Stimulated activated CD4-positive, alpha-beta T cell treated with anti-CD3 and anti-CD28 coated beads, Interleukin-12 subunit alpha, Interleukin-12 subunit beta, amount 100 ng/mL, for 24 hours (primary cell): ENCODE measurements around the gene TACSTD2.
"Not testable (repeated sequence)": the region's sequence is repeated elsewhere in the genome, so short reads cannot be mapped to it uniquely, and the experiment has no call there.

ENCODE experiments used
- DNase-seq, 2 experiments: peaks; one replicate each; pipeline ENCODE4 v3.0.0-alpha.2; 2020; ENCODE audit warnings: low read depth in 2 of 2

Gene TACSTD2

GRCh38 chr1:58576727-58577653 is at the start of gene TACSTD2:
Gene TACSTD2 (minus strand): TSS chr1:58577252. CDS start chr1:58577156, 96 bp downstream.
- DNase-seq: no peak

GRCh38 chr1:58626293-58626692 is 49.2 kb upstream of the TACSTD2 start:
- DNase-seq: no peak

DNA sequence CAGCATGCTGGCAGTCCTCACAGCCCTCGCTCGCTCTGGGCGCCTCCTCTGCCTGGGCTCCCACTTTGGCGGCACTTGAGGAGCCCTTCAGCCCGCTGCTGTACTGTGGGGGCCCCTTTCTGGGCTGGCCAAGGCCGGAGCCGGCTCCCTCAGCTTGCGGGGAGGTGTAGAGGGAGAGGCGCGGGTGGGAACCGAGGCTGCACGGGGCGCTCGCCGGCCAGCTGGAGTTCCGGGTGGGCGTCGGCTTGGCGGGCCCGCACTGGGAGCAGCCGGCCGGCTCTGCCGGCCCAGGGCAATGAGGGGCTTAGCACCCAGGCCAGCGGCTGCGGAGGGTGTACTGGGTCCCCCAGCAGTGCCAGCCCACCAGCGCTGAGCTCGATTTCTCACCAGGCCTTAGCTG is 46.2 kb upstream of the TACSTD2 start:
- DNase-seq: not testable (repeated sequence)

GRCh38 chr1:58622571-58622970 is 45.5 kb upstream of the TACSTD2 start:
- no peak for DNase-seq

DNA sequence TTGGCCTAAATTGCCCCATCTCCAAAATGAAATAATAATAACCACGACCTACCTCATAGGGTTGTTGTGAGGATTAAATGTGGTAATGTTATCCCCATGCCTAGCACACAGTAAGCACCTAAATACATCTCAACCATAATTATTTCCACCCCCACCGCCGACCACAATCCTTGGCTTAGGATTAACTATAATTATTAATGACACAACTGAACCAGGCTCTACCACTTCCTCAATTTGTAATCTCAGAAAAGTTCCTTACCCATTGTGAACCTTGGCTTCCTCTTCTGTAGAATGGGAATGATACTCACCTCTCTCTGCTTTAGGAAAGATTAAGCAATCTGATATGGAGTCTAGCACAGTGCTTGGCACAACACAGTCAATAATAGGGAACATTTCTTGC is 44.3 kb upstream of the TACSTD2 start:
- DNase-seq: no peak

DNA sequence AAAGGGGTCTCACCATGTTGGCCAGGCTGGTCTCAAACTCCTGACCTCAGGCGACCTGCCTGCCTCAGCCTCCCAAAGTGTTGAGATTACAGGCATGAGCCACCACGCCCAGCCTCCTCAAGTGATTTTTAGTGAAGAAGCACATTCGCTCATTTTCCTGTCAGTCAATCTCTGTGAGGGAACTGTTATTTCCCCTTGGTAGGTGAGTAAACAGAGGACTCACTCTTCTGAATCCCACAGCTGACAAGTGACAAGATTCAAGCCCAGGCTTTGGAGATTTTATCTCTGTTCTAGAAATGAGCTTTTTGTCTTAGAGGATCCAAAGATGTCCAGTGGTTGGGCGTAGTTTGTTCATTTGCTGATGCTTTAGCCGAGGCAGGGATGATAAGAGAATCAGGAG is 43.9 kb upstream of the TACSTD2 start:
- no peak for DNase-seq

DNA sequence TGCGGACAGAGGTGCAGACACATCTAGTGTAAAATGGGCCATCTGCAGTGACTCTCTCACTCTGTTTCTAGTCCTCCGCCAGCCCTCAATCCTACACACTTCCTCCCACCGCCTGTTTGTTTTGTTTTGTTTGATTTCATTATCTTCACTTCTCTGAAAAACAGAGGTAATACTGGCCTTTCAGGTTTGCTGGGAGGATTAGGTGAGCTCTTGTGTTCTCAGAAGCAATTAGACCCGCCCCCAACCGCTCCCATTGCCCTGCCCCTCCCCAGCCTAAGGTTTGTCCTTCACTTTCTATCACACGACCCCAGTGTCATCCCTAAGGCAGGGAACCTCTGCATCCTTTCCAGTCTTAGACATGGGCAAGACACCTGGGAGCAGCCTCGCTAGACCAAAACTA is 43.2 kb upstream of the TACSTD2 start:
- DNase-seq: no peak

DNA sequence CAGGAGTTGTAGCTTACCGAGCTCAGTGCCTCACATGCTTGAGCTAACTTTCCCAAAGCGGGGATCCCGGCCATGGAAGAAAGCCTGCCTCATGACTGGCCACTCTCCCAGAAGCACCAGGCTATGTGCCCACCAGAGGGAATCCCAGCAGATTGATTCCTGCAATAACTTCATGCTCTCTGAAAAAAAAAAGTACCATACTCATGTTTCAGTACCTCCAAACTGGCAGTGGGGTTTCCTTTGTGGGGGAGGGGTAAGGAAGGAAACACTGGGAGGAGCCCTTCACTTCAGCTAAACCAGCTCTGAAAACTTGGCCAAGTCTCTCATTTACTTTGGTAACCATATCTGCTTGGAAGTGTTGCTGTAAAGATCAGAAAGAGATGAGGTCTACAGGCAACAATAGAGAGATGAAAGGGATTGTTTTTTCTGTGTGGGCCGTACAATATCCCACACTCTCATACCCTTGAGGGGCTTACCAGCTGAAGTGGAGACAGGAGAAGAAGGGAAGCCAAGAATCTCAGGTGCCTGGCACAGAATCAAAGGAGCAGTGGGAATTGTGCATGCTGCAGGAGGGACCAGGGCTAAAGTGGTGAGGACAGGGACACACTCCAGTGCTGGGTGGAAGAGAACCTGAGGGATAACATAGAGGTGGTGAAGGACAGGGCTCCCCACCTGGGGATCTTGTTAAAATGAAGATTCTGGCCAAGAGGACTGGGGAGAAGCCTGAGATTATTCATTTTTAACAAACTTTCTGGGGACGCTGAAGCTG is 42.4 kb upstream of the TACSTD2 start:
- no peak for DNase-seq

- DNase-seq: no peak
Measured at GRCh38 chr1:58618303-58618702, 41.3 kb upstream of the TACSTD2 start.

DNA sequence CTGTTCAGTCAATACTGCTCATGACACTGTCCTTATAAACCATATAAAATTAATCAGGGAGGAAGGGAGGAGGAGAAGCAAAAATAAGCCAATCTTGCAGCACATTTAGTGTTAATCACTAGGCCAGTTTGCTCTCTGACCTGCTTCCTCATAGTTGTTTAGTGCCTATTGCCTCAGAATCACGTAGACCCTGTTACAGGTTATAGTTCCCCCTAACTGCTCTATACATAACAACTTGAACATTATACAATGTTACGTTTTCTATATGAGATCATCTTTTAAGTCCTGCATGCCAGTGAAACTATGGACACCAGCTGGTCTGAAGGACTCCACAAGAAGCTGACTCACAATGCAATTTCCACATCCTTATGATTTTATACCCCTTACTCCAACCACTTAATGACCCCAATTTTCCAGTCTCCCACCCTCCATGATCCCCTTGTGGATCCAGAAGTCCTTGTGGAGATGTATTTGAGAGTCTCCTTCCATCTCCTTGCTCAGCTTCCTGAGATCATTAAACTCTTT is 34.9 kb upstream of the TACSTD2 start:
- DNase-seq: no peak

GRCh38 chr1:58608945-58609344 is 31.9 kb upstream of the TACSTD2 start:
- no peak for DNase-seq

GRCh38 chr1:58608297-58608696 is 31.2 kb upstream of the TACSTD2 start:
- DNase-seq: no peak

DNA sequence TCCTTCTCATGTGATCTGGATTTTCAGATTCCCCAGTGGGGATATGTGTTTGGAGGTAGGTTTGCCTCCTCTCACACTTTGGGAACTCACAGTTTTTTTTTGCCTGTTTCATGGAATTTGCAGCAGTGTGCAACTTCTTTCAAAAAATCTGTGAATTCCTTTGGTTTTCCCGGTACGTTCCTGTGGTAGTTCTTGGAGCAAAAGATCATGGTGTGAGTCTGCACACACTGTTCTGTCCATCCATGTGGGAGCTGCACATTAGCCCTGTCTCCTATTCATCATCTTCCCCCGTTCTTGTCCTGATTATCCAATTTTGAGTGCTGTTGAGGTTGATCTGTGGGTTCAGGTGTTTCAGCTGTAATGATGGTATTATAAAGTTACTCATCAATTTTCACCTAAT is 30.3 kb upstream of the TACSTD2 start:
- DNase-seq: no peak

GRCh38 chr1:58601921-58602320 is 24.9 kb upstream of the TACSTD2 start:
- not testable (repeated sequence) for DNase-seq

- DNase-seq: no peak
Measured at GRCh38 chr1:58597996-58598395, 20.9 kb upstream of the TACSTD2 start.

- no peak for DNase-seq
Measured at GRCh38 chr1:58597076-58597475, 20.0 kb upstream of the TACSTD2 start.

- DNase-seq: no peak
Measured at GRCh38 chr1:58596631-58597052, 19.6 kb upstream of the TACSTD2 start.

DNA sequence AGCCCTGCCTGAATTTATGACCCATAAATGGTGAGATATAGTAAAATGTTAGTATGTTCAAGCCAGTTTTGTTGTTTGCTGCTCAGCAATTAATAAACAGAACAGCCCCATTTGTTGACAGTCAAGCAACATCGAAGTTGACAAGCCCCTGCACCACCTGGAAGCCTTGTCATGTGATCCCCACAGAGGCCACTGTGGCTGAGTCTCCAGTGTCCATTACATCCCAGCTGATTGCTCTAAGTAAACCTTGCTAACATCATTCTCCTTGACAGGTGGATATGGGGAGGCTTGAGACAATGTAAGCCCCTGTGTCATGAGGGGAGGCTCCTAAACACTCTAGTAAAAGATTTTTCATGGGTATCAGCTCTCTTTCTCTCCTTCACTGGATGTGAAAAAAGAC is 17.5 kb upstream of the TACSTD2 start:
- DNase-seq: no peak

GRCh38 chr1:58592522-58593134 is 15.6 kb upstream of the TACSTD2 start:
- no peak for DNase-seq

DNA sequence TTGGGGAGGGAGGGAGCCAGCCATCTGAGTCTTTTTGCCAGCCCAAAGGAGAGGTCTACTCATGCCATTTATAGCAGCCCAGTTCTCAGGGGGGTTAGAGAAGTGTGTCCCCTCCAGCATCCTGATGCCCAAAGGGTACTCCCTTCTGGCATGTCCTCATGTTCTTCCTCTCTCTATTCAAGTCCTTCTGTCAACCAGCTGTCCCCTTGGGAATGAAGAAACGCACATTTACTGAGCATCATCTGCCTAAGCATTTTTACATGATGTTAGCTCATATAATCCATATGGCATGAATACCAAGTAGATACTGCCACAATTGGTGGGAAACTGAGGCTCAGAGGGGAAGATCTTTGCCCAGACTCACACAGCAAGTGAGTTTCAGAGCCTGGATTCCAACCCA is 14.8 kb upstream of the TACSTD2 start:
- DNase-seq: no peak

DNA sequence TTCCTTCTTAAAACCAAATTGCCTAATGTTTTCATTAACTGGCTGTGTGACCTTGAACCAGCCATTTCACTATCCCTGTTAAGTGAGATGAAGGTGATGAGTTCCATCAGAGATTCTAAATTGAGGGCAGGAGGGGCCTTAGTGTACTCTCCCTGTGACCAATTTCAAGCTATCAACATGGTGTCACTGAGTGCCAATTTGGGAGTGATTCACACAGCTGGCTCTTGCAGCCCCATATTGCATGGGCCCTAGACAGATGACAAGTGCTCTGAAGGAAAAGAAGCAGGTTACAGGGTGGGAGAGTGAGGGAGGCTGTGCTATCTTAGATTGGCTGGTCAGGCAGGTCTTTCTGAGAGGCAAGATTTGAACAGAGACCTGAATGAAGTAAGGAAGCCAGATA is 13.0 kb upstream of the TACSTD2 start:
- DNase-seq: no peak

DNA sequence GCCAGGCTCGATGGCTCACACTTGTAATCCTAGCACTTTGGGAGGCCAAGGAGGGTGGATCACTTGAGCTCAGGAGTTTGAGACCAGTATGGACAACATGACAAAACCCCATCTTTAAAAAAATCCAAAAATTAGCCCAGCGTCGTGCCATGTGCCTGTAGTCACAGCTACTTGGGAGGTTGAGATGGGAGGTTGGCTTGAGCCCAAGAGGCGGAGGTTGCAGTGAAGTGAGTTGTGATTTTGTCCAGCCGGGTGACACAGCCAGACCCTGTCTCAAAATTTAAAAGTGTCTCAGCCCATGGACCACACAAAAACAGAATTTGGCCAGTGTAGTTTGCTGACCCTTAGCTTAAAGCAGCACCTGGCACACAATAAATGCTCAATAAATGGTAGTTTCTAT is 11.3 kb upstream of the TACSTD2 start:
- no peak for DNase-seq
